IMR-90 (cell line): ENCODE data around the gene ELL2. TPM values are rescaled to one million over a fixed set of nuclear protein-coding genes. Genes with fewer than 3 reads are reported as not detected.
A peak's percentile ranks its signal among the peaks of the same experiment; 100 is the strongest.

Experiments used
- ATAC-seq: fragments of 200-7000 bp; cut with Tn5 transposase; 2 replicates; pipeline ENCODE4 v1.9.1; 2020; ENCODE audit warnings: low read depth, mild to moderate bottlenecking, moderate library complexity
- BruUV-seq: library from RNA; stranded (reverse); fragments of 400-500 nt; replicated peaks from 2 replicates; lab custom pipeline; 2021; lab: Mats Ljungman, UMichigan
- CTCF ChIA-PET: fragments of 300-600 bp; formaldehyde crosslinking; extraction: SDS; loops from one replicate; lab custom pipeline; 2021; ENCODE audit warnings: antibody characterized with exemption; lab: Yijun Ruan, JAX
- POLR2A ChIA-PET: fragments of 300-600 bp; sonication (Branson Sonifier 250); formaldehyde crosslinking; loops from one replicate; lab custom pipeline; 2022; ENCODE audit warnings: antibody characterized with exemption; ENCODE audit not compliant: unreplicated experiment; lab: Charles Lee
- DNase-seq: peaks from one replicate; pipeline ENCODE4 v3.0.0; 2013
- H2AFZ ChIP-seq: replicated peaks from 2 replicates; pipeline ENCODE3; 2013; ENCODE audit warnings: low read length, mild to moderate bottlenecking; ENCODE audit not compliant: poor library complexity
- H2AK5ac ChIP-seq: 2 replicates; pipeline ENCODE4 v1.6.1; 2013; ENCODE audit warnings: low read depth, low read length, inconsistent platforms
- H2AK9ac ChIP-seq: replicated peaks from 2 replicates; pipeline ENCODE3; 2013; ENCODE audit warnings: mild to moderate bottlenecking, low read depth, low read length, moderate library complexity; ENCODE audit not compliant: poor library complexity
- H2BK120ac ChIP-seq: 2 replicates; pipeline ENCODE4 v1.6.1; 2013; ENCODE audit warnings: low read depth, low read length, inconsistent platforms
- H2BK15ac ChIP-seq: 3 replicates; pipeline ENCODE4 v1.6.1; 2013; ENCODE audit warnings: low read depth, low read length, inconsistent platforms
- H2BK20ac ChIP-seq: 2 replicates; pipeline ENCODE4 v1.6.1; 2013; ENCODE audit warnings: low read depth, mild to moderate bottlenecking, inconsistent platforms, low read length, moderate library complexity
- H2BK5ac ChIP-seq: 2 replicates; pipeline ENCODE4 v1.6.1; 2013; ENCODE audit warnings: mild to moderate bottlenecking, low read depth, low read length, inconsistent platforms; ENCODE audit not compliant: poor library complexity, severe bottlenecking
- H3K14ac ChIP-seq: replicated peaks from 2 replicates; pipeline ENCODE4 v1.6.1; 2013; ENCODE audit warnings: low read depth, low read length, inconsistent platforms
- H3K18ac ChIP-seq: 2 replicates; pipeline ENCODE4 v1.6.1; 2013; ENCODE audit warnings: low read depth, low read length, control low read depth
- H3K23ac ChIP-seq: 2 replicates; pipeline ENCODE4 v1.6.1; 2013; ENCODE audit warnings: low read depth, low read length, inconsistent platforms
- H3K27ac ChIP-seq: 2 replicates; pipeline ENCODE4 v1.5.1; 2013; ENCODE audit warnings: mild to moderate bottlenecking, control low read depth, low read length; ENCODE audit not compliant: insufficient read depth
- H3K27me3 ChIP-seq: 2 replicates; pipeline ENCODE4 v1.6.1; 2013; ENCODE audit warnings: low read length; ENCODE audit not compliant: control insufficient read depth, insufficient read depth
- H3K36me3 ChIP-seq: 2 replicates; pipeline ENCODE4 v1.6.1; 2013; ENCODE audit warnings: low read length, mixed read lengths; ENCODE audit not compliant: control insufficient read depth, insufficient read depth
- H3K4ac ChIP-seq: 2 replicates; pipeline ENCODE4 v1.6.1; 2013; ENCODE audit warnings: low read depth, low read length, inconsistent platforms
- H3K4me1 ChIP-seq: 2 replicates; pipeline ENCODE4 v1.6.1; 2013; ENCODE audit warnings: low read length, mixed read lengths; ENCODE audit not compliant: control insufficient read depth, insufficient read depth
- H3K4me2 ChIP-seq: 2 replicates; pipeline ENCODE4 v1.6.1; 2013; ENCODE audit warnings: low read depth, mild to moderate bottlenecking, control low read depth, low read length, moderate library complexity
- H3K4me3 ChIP-seq: 2 replicates; pipeline ENCODE4 v1.5.1; 2013; ENCODE audit warnings: low read depth, mild to moderate bottlenecking, control low read depth, low read length, moderate library complexity; ENCODE audit not compliant: insufficient read depth
- H3K56ac ChIP-seq: 2 replicates; pipeline ENCODE4 v1.6.1; 2013; ENCODE audit warnings: low read length, inconsistent platforms; ENCODE audit not compliant: insufficient read depth; ENCODE audit errors: extremely low read depth
- H3K79me1 ChIP-seq, 2 experiments: 2 replicates each; pipeline ENCODE4 v1.6.1; 2013; ENCODE audit warnings: low read length in 2 of 2, inconsistent platforms in 1 of 2, low read depth in 1 of 2
- H3K9ac ChIP-seq: 2 replicates; pipeline ENCODE4 v1.6.1; 2013; ENCODE audit warnings: low read depth, low read length, control low read depth
- H3K9me1 ChIP-seq: 2 replicates; pipeline ENCODE4 v1.6.1; 2013; ENCODE audit warnings: low read length, inconsistent platforms; ENCODE audit not compliant: insufficient read depth
- H3K9me3 ChIP-seq: 2 replicates; pipeline ENCODE4 v1.6.1; 2013; ENCODE audit warnings: low read length; ENCODE audit not compliant: control insufficient read depth, insufficient read depth
- H4K20me1 ChIP-seq: 2 replicates; pipeline ENCODE4 v1.6.1; 2013; ENCODE audit warnings: low read length, inconsistent platforms; ENCODE audit not compliant: insufficient read depth
- H4K5ac ChIP-seq: 2 replicates; pipeline ENCODE4 v1.6.1; 2013; ENCODE audit warnings: mild to moderate bottlenecking, low read depth, low read length, control low read depth
- H4K8ac ChIP-seq, 2 experiments: 2 replicates each; pipeline ENCODE4 v1.6.1; 2013; ENCODE audit warnings: low read depth in 2 of 2, low read length in 2 of 2, control low read depth in 1 of 2, inconsistent platforms in 1 of 2
- H4K91ac ChIP-seq: 2 replicates; pipeline ENCODE4 v1.6.1; 2013; ENCODE audit warnings: low read depth, low read length, inconsistent platforms; ENCODE audit not compliant: insufficient read depth
- BHLHE40 ChIP-seq: fragments of 150-350 bp; IDR thresholded peaks from 2 replicates; pipeline ENCODE4 v1.6.1; 2016; ENCODE audit warnings: mild to moderate bottlenecking, low read depth, low read length
- CEBPB ChIP-seq: IDR thresholded peaks from 2 replicates; pipeline ENCODE4 v1.6.1; 2012; ENCODE audit warnings: low read depth, low read length, improper control_type of control experiment
- CHD1 ChIP-seq: IDR thresholded peaks from 2 replicates; pipeline ENCODE4 v1.6.1; 2012; ENCODE audit warnings: low read depth, low read length, improper control_type of control experiment
- ELK1 ChIP-seq: fragments of 150-350 bp; IDR thresholded peaks from 2 replicates; pipeline ENCODE4 v1.6.1; 2016; ENCODE audit warnings: low read depth, mild to moderate bottlenecking, low read length, moderate library complexity, borderline replicate concordance
- FOS ChIP-seq: fragments of 150-350 bp; IDR thresholded peaks from 2 replicates; pipeline ENCODE4 v1.6.1; 2016; ENCODE audit warnings: low read depth, low read length
- MAFK ChIP-seq: IDR thresholded peaks from 2 replicates; pipeline ENCODE4 v1.6.1; 2012; ENCODE audit warnings: low read depth, low read length, improper control_type of control experiment
- MAZ ChIP-seq: IDR thresholded peaks from 2 replicates; pipeline ENCODE4 v1.6.1; 2012; ENCODE audit warnings: low read depth, mild to moderate bottlenecking, low read length, improper control_type of control experiment, moderate library complexity, borderline replicate concordance
- MXI1 ChIP-seq: IDR thresholded peaks from 2 replicates; pipeline ENCODE4 v1.6.1; 2012; ENCODE audit warnings: low read depth, mild to moderate bottlenecking, low read length, moderate library complexity, borderline replicate concordance
- NFE2L2 ChIP-seq: fragments of 150-350 bp; IDR thresholded peaks from 2 replicates; pipeline ENCODE4 v1.6.1; 2016; ENCODE audit warnings: low read depth, mild to moderate bottlenecking, low read length
- POLR2A ChIP-seq: IDR thresholded peaks from 2 replicates; pipeline ENCODE4 v1.6.1; 2012; ENCODE audit warnings: mild to moderate bottlenecking, low read depth, low read length
- RAD21 ChIP-seq: IDR thresholded peaks from 2 replicates; pipeline ENCODE4 v1.6.1; 2012; ENCODE audit warnings: low read length, improper control_type of control experiment
- RCOR1 ChIP-seq: IDR thresholded peaks from 2 replicates; pipeline ENCODE4 v1.6.1; 2012; ENCODE audit warnings: mild to moderate bottlenecking, low read length, improper control_type of control experiment; ENCODE audit not compliant: insufficient replicate concordance
- RFX5 ChIP-seq: IDR thresholded peaks from 2 replicates; pipeline ENCODE4 v1.8.0; 2012; ENCODE audit warnings: low read depth, mild to moderate bottlenecking, low read length, moderate library complexity
- SMC3 ChIP-seq: fragments of 150-350 bp; IDR thresholded peaks from 2 replicates; pipeline ENCODE4 v1.6.1; 2016; ENCODE audit warnings: low read depth, mild to moderate bottlenecking, antibody characterized with exemption, low read length, moderate library complexity
- USF2 ChIP-seq: fragments of 150-350 bp; IDR thresholded peaks from 2 replicates; pipeline ENCODE4 v1.6.1; 2017; ENCODE audit warnings: mild to moderate bottlenecking, antibody characterized with exemption, low read length, low read depth
- WGBS, 2 experiments: methylation state at CpG; one replicate each; pipeline versions ENCODE4 v1.1.5 to v1.1.7; 2013; ENCODE audit warnings: missing lambda C conversion rate in 2 of 2; ENCODE audit not compliant: insufficient read length in 1 of 2; ENCODE audit errors: extremely low coverage in 2 of 2; 5-methylcytosine and 5-hydroxymethylcytosine counted together
- dilution Hi-C: fragments of 300-500 bp; cut with HindIII; formaldehyde crosslinking; loops from one replicate; pipeline ENCODE4 v1.14.3; 2018; ENCODE audit warnings: low sequenced_read_pairs; ENCODE audit not compliant: unreplicated experiment
- in situ Hi-C: fragments of 300-500 bp; cut with MboI; formaldehyde crosslinking; loops from 3 replicates; pipeline ENCODE4 v1.14.3; 2019; ENCODE audit warnings: low sequenced_read_pairs, inconsistent platforms, mixed read lengths
- intact Hi-C: fragments of 100-400 bp; cut with micrococcal nuclease; formaldehyde crosslinking; loops from 2 replicates; pipeline ENCODE4 v1.10.0; 2022
- polyA plus RNA-seq, 3 experiments: library from polyadenylated mRNA; depleted of rRNA; stranded (reverse); fragments of >200 nt; gene quantifications; 2 replicates each; pipeline ENCODE4 v1.2.3, GENCODE V29; 2012; ENCODE audit warnings: low replicate concordance in 1 of 3
- total RNA-seq: library from RNA; depleted of rRNA; stranded (reverse); fragments of >200 nt; gene quantifications from 2 replicates; pipeline ENCODE4 v1.2.3, GENCODE V29; 2012
- TF ChIP-seq, protein P1 (sequence below): conservative IDR thresholded peaks from 2 replicates; pipeline ENCODE4 v1.5.1; 2012; ENCODE audit warnings: mild to moderate bottlenecking, low read depth, low read length, improper control_type of control experiment

ELL2 gene
- total and polyA plus RNA-seq, 2 of the 4 experiments (the other 2 are of a cell fraction) = 61.4 to 92.5 TPM

DNA sequence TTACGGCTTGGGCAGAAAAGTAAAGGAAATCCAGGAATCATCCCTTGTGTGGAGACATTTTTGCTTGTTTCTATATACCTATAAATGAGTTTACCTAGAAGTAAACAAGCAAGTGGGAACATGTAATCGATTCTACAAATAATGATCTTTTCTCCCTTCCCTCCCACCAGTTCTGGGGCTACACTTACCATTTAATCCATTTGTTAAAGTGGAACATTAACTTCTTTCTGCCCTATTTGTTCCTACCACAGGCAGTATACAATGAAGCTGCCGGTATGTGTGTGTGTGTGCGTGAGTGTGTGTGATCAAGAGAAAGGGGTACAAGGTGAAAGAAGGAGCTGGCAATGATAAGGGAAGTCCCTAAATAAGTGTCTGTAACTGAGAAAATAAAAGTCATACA lies 26.4 kb upstream of the ELL2 start:
- no peak overlapping the region for H2BK15ac ChIP-seq
- H3K56ac ChIP-seq = no peak overlapping the region
- no peak overlapping the region for H3K4ac ChIP-seq
- no peak overlapping the region for H4K8ac ChIP-seq
- H3K9ac ChIP-seq = no peak overlapping the region
- no peak overlapping the region for H4K5ac ChIP-seq
- H3K14ac ChIP-seq = no peak overlapping the region
- H3K18ac ChIP-seq = no peak overlapping the region
- H3K4me3 ChIP-seq = no peak overlapping the region
- in situ Hi-C loops (no loop called here), intact Hi-C loops (no loop called here), dilution Hi-C loops (no loop called here)
- H3K9me3 ChIP-seq = no peaks in the 10 kb centered on the region
- no peak overlapping the region for H2AK5ac ChIP-seq
- no peak overlapping the region for H2BK5ac ChIP-seq
- DNase-seq (no peak), ATAC-seq (no peak)
- H3K27me3 ChIP-seq = no peaks in the 10 kb centered on the region
- H2BK20ac ChIP-seq = no peak overlapping the region
- TF ChIP-seq, protein P1, sequence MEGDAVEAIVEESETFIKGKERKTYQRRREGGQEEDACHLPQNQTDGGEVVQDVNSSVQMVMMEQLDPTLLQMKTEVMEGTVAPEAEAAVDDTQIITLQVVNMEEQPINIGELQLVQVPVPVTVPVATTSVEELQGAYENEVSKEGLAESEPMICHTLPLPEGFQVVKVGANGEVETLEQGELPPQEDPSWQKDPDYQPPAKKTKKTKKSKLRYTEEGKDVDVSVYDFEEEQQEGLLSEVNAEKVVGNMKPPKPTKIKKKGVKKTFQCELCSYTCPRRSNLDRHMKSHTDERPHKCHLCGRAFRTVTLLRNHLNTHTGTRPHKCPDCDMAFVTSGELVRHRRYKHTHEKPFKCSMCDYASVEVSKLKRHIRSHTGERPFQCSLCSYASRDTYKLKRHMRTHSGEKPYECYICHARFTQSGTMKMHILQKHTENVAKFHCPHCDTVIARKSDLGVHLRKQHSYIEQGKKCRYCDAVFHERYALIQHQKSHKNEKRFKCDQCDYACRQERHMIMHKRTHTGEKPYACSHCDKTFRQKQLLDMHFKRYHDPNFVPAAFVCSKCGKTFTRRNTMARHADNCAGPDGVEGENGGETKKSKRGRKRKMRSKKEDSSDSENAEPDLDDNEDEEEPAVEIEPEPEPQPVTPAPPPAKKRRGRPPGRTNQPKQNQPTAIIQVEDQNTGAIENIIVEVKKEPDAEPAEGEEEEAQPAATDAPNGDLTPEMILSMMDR = no peak
- TF ChIP-seq RAD21 (no peak), NFE2L2 (no peak), FOS (no peak), SMC3 (no peak), CEBPB (no peak), MXI1 (no peak), MAZ (no peak), ELK1 (no peak), RFX5 (no peak), USF2 (no peak), CHD1 (no peak), POLR2A (no peak), BHLHE40 (no peak), MAFK (no peak), RCOR1 (no peak)
- H2AK9ac ChIP-seq = no peak overlapping the region
- WGBS, 2 experiments = no CpG with 5 or more reads among the region's 4 CpGs
- H4K20me1 ChIP-seq = no peaks in the 10 kb centered on the region
- no peaks in the 10 kb centered on the region for H3K36me3 ChIP-seq
- H3K27ac ChIP-seq = no peak overlapping the region
- ChIA-PET POLR2A (no interaction called here), CTCF (no interaction called here)
- H3K23ac ChIP-seq = no peak overlapping the region
- H4K91ac ChIP-seq = 0 out of 2 replicates have a peak overlapping the region, but pooled peaks have one; percentile 17
- no peak overlapping the region for H2BK120ac ChIP-seq
- no TSS peak for BruUV-seq
- no peak overlapping the region for H2AFZ ChIP-seq
- no peaks in the 10 kb centered on the region for H3K9me1 ChIP-seq
- H3K4me1 ChIP-seq = peaks cover 11% of the 10 kb centered on the region
- no peak overlapping the region for H3K4me2 ChIP-seq
- no peaks in the 10 kb centered on the region for H3K79me1 ChIP-seq
